ENCODE data around the gene DMD.

The DMD gene

GRCh38 chrX:31110657-31111056 is 2100.7 kb downstream of the DMD start:
- DNase-seq (ENCODE audit: low read depth), result no peak

- DNase-seq (ENCODE audit: low read depth), result no peak
Measured at GRCh38 chrX:31099536-31100090, 2111.7 kb downstream of the DMD start.

- no peak for DNase-seq (ENCODE audit: low read depth)
Measured at GRCh38 chrX:31098079-31098478, 2113.3 kb downstream of the DMD start.

GRCh38 chrX:31093639-31093975 is 2117.7 kb downstream of the DMD start:
- no peak for DNase-seq (ENCODE audit: low read depth)

- no peak for DNase-seq (ENCODE audit: low read depth)
Measured at GRCh38 chrX:31092970-31093638, 2118.2 kb downstream of the DMD start.

- DNase-seq (ENCODE audit: low read depth), result no peak
Measured at GRCh38 chrX:31092476-31092875, 2118.9 kb downstream of the DMD start.

- DNase-seq (ENCODE audit: low read depth), result no peak
Measured at GRCh38 chrX:31091819-31092218, 2119.5 kb downstream of the DMD start.

GRCh38 chrX:31074522-31074921 is 2136.8 kb downstream of the DMD start:
- DNase-seq (ENCODE audit: low read depth), result no peak

- DNase-seq (ENCODE audit: low read depth), result no peak
Measured at GRCh38 chrX:31071725-31072124, 2139.6 kb downstream of the DMD start, which contains the start of gene FTHL17. FTHL17 (minus strand) TSS chrX:31072041; CDS start chrX:31071953, 88 bp downstream.

GRCh38 chrX:31071262-31071661 is 2140.1 kb downstream of the DMD start:
- no peak for DNase-seq (ENCODE audit: low read depth)

- DNase-seq (ENCODE audit: low read depth), result no peak
Measured at GRCh38 chrX:31070057-31070468, 2141.3 kb downstream of the DMD start.

All from stimulated activated CD8-positive, alpha-beta memory T cell treated with anti-CD3 and anti-CD28 coated beads, Interleukin-12 subunit alpha, Interleukin-12 subunit beta, amount 100 ng/mL, for 4 hours (primary cell).